GM21526 (cell line): ENCODE data around the gene PGRMC2.

Experiments used
- ATAC-seq: cut with Tn5 transposase; IDR thresholded peaks from one replicate; pipeline ENCODE4 v1.9.1; 2021; ENCODE audit warnings: moderate library complexity; ENCODE audit not compliant: unreplicated experiment, low FRiP score

Gene PGRMC2

DNA sequence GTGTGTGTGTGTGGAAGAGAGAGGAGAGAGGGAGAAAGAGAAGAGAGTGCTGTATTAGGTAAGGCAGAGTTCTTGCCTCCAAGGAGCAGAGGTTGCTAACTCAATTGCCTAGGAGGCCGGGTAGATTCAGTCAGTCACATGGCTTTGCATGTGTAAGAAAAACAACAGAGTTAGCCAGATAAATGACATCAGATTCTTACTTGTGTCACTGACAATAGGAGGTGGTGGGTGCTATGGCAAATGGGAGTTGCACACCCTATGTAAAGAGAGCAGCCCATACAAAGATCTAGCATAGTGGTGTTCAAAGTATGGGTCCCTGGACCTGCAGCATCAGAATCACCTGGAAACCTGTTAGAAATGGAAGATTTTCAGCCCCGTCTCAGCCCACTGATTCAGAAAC lies 14.4 kb upstream of the PGRMC2 start:
- ATAC-seq, result no peak

DNA sequence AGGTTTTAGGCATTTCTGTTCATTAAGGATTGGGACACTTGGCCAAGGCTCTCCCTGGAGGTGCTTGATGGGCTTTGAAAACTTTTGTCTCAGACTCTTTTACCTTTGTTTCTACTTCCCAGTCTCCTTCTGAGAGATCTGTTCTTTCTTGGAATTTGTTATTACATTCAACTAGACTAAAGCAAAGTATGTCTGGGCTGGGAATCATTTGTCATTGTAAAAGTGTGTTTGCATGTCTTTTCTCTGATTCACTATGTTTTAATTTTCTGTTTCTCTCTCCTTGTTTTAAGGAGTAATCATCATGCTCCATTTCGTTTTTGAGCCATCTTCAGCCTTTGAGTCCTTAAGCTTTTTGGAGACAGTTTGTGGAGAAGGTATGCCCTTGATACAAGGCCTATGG lies 12.2 kb upstream of the PGRMC2 start:
- ATAC-seq, result no peak

DNA sequence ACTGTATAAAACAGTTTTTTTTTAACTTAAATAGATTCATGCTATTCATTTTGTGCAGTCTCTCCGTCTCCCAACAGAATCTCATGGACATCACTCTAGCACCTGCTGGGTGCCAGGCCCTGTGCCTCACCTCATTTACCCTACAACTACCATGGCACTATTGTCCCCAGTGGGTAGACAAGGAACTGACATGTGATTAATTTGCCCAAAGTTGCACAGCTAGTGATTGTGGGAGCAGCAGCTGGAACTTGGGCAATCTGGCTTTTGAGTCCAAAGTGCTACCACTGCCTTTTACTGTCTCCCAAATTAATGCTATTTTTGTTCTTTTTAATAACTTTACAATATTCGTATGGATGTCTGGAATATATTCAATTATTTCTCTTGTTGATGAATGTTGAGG lies 11.2 kb upstream of the PGRMC2 start:
- no peak for ATAC-seq

DNA sequence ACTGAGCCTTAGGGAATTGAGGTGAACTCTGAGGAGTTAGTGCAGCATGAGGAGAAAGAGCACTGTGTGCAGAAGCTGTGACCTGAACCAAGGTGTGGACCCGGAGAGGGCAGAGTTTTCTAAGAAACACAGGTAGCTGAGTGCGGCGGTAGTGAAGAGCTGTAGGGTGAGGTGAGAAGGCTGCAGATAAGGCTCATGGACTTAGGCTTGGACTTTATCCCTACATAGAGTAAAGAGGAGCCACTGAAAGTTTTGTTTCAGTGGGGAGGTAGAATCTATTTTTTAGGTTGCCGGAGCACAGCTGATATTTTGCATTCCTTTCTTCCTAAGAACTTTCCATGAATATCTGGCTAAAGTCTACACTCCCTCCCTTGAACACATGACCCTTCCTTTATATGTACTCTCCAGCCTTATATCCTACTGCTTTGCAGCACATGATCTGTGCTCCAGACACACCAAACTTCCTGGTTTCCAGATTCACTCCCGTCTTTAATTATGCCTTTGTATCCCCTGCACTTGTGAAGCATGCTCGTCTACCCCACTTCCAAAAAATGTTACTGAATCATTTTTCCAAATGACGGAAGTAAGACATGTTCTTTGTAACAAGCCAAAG lies 10.6 kb upstream of the PGRMC2 start:
- ATAC-seq, result no peak

DNA sequence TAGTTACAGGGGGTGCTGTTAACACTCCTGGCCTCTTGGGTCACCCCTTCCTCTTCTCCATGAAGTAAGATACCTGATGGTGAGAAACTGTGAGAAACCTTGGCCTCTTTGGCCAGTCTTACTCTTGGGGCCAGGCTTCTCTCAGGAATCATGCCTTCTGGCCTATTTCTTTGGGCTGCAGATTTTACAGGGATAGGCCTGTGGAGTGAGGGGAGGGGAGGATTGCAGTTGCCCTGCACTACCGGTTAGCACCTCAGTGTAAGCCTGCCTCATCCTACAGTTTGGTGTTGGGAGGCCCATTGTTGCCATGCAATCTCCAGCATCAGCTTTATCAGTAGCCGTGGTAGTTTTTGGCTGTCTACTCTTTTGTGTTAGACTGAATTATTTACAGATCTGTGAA lies 7.6 kb upstream of the PGRMC2 start:
- ATAC-seq, result no peak

DNA sequence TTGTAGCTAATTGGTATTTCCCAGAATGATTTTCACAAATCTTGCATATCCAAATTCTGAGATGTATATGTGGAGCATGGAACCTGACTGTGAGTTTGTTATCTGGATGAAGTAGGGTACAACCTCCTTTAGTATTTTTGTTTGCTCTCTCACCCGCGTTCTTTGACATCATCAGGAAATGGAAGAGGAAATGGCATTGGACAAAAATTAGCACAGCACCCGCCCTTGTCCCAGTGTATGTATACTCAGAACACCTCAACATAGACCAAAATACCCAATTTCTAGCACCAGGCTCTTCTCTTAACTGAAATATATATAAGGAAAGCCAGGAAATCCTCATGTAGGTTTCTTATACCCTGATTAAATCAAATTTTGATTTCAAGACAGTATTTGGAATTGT lies 6.9 kb upstream of the PGRMC2 start:
- no peak for ATAC-seq

DNA sequence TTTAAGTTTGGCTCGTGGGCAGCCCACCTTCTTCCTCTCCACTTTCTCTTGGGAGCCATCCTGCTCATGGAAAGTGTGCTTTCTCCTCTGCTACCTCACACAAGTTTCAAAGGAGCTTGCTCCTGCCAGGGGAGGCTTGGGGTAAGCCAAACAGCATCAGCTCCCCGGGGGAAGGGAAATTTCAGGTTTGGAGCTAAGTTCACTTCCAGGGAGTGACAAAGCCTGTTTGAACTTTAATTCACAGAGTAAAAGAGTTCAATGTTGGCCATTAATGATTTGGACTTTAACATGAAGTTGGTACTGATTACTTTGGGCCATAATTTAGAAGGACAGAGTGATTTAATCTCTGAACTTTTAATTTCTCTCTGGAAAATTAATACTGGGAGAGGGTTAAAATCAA lies 4.7 kb upstream of the PGRMC2 start:
- no peak for ATAC-seq

DNA sequence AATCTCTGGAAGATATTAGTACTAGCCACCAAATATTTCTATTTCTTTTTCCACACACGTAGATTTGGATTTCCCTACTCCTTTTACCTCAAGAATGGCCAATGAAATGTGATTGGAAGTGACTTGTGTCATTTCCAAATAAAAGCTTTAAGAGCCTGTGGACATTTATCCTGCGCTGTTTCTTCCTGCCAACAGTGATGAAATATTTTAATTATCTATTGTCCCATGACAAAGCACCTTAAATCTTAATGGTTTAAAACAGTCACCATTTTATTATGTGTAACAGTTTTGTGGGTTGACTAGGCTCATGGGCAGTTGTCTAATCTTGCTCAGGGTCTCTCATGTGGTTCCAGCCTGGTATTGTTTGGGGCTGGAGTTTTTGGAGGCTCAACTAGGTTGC lies 3.5 kb upstream of the PGRMC2 start:
- no peak for ATAC-seq

DNA sequence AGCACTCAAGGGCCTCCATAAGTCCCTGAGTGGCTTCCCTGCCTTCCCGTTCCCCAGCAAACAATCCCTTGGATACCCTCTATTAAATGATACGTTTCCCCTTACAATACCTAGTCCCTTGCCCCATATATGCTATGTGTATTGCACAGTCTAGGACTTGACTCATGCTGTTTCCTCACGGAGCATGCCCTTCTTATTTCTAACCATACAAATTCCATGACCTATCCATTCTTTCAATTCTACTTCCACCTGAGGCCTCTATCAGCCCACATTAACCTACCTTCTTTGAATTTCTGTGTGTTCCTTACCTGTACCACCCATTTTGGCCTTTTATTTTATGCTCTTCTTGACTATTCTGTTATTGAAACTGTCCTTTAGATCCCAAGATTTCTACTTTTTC lies 2.9 kb upstream of the PGRMC2 start:
- ATAC-seq, result no peak

DNA sequence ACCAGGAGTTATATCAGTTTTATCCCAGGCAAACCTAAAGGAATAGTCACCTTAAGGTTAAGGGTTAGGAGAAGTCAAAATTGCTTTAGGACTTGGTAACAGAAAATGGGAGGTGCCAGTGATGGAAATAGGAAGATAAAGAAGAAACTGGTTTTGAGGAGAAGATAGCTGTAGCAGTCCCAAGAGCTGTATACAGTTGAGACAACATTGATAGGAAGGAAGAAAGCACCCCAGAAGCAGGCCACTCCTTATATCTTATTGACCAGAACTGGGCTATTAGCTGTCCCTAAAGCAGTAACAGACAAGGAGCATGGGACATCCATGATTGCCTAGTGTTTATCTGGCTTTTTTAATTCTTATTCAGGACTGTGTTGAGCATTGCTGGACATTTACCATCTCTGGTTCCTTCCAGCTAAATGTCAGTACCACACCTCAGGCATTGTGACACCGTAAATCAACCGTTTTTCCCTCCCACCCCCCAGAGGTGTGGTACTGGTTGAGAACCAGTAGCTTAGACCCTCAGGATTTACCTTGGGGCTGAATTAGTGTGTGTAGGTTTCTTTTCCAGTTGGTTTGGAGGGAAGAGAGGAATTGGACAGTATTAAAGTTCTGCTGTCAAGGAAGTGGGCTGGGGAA lies 2.0 kb upstream of the PGRMC2 start:
- no peak for ATAC-seq

DNA sequence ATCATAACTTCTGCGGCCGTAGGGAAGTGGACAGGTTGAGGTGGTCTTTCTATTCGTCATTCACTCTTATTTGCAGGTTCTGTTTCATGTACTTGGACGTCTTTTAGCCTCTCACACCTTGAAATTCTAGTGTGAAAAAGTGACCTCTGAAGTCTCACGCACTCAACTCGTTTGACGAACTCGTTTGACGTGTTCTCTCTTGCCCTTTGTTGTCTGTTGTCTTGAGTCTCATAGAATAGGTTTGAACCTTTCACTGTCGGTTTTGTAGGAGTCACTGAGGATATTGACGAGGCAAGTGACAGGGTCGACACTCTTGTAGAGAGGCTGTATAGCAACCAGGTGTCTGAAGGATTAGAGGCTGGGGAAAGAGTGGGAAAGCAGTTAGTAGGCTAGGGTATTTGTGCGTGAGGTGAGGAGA lies 1.1 kb upstream of the PGRMC2 start:
- ATAC-seq, result no peak

DNA sequence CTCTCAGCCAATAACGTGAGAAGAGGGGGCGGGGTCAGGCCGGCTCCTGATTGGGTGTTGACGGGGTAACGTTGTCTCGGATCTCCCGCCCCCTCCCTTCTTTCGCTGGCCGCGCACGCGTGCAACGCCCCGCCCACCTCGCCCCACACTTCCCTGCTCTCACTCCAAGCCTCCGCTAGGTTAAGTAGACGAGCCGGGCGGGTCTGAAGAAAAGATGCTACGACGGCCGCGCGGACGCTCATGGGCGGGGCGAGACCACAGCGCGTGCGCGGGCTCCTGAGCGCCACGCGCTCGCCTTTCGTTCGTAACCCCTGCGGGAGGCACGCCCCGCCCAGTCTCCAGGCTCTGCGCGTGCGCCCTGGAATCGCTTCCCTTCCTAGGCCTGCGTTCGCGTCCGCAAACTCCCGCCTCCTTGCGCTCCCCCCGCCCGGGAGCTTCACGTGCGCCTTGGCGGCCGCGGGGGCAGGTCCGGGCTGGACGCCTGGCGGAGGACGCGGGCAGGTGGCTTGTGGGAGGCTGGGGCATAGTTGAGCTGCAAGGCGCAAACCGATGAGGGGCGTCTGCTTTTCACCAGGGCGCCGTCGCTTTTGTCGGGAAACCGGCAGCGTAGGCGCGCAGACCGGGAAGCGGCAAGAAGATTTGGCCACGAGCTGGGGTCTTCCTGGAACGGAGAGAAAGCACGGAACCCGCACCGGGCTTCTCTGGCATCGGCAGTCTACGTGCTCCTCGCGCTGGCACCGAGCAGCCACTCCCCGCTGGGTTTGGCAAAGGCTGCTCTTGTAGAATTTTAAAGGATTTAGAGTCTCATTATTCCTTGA lies 467 bp upstream of the PGRMC2 start:
- ATAC-seq, result peak; percentile 77

DNA sequence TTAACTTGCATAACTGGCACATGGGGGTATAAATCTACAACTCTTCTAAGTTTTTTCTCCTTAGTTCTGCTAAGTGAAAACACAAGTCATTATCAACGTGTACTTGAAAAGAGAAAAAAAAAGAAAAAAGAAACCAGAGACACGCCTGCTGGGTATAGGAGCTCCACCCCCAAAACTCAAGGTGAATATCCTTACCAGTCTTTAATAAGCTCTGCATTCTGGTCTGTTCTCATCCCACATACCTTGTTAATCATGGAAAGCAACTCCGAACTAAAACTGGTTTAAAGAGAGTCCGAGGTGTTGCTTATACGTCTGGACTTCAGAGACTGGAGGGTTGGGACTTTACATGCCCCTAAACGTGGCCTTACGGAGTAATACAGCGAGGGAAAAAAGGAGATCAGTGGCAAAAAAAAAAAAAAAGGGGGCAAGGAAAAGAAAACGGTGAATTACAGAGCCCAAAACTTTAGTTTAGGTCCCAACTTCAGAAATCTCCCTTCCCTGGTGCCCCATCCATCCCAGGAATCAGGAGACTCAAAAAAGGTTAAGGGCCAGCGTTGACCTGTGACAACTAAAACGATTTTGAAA lies 1.0 kb downstream of the PGRMC2 start:
- ATAC-seq, result peak; percentile 19

DNA sequence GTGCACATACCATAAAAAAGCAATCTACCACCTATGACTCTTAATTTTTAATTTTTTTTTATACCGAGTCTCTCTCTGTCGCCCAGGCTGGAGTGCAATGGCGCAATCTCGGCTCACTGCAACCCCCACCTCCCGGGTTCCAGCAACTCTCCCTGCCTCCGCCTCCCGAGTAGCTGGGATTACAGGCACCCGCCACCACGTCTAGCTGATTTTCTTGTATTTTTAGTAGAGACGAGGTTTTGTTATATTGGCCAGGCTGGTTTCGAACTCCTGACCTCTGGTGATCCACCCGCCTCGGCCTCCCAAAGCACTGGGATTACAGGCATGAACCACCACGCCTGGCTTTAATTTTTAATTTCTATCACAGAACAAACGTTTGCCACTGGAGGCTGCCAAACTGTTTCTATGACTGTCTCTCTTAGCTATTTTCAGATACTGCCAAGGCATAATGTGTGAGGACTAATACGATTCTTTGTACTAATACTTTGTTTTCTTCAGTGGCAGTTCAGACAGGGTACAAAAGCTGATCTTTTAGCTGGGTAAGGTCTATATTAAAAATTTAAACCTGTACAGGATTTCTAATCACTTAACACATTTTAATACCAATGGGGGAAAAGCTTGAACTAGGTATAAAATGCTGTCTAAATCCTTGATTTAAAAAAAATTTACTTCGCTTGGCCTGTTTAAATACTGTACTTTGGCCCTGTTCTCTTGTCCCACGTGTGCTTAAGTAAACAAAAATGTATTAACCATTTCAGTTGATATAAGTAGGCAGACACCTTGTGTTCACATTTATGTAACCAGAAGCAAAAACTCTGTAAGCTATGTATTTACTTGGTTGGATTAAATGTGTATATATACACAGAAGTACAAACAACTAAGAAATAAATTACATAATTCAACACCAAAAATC lies 2.3 kb downstream of the PGRMC2 start:
- ATAC-seq, result no peak

DNA sequence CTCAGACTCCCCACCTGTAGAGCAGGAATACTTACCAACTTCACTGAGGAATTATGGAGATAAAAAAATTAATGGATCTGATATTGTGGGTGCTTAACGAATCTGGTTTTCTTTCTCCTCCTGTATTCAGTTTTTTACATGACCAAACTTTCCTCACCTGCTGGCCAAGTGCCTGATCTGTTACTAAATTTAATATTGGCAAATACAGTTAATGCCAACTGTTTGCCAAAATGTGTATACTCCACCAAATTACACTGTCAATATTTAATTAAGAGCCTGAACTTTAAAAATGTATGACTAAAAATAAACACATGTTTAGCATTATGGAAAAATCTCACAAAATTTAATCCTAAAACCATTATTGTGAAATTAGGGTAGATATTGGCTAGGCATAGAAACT lies 3.3 kb downstream of the PGRMC2 start:
- ATAC-seq, result no peak

DNA sequence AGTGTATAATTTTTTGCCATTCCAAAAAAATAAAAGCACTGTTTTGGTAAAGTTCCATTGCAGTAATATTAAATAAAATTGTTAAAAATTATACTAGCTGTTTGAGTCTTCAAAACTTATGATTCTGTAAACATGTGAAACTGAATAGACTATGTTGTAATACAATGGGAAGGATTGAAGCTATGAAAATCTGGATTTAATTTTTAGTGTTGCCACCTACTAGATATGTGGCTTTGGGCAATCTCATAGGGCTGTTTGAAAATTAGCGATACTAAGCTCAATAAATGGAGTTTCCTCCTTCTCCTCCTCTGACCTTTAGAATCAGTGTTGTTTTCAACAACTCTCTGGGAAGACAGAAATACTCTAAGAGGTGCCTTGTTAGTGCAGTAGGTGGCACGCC lies 4.5 kb downstream of the PGRMC2 start:
- ATAC-seq, result no peak

DNA sequence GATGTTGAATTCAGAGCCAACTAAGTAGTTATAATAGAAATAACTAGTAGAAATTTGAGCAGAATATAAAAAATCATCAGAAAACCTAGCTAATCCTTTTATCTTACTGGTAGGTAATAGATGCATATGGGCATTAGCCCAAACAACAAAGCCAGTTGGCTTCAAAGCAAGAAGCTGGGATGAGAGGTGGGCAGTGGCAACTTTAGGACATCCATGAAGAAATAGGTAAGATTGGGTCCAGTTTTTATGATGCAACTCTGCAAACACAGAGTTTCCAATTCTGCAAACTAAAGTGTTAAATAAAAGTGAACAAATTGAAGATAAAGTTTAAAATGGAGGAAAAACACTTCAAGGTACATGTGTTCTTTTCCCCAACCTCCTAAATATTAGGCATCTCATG lies 5.1 kb downstream of the PGRMC2 start:
- no peak for ATAC-seq

DNA sequence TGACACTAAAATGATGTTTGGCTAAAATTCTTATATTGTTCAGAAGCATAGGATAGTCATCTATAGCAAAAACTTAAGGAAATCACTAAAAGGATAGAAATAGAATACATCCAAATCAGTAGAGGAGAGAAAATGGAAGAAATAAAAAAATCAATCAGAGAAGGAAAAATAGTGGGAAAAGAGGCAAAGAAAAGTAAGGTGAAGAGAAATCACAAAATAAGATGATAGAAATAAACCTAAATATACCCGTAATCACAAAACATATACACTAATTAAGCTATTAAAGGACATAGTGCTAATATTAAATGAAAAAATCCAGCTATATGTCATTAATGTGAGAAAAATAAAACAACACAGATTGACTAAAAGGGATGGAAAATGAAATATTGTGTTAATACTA lies 6.3 kb downstream of the PGRMC2 start:
- ATAC-seq, result no peak

DNA sequence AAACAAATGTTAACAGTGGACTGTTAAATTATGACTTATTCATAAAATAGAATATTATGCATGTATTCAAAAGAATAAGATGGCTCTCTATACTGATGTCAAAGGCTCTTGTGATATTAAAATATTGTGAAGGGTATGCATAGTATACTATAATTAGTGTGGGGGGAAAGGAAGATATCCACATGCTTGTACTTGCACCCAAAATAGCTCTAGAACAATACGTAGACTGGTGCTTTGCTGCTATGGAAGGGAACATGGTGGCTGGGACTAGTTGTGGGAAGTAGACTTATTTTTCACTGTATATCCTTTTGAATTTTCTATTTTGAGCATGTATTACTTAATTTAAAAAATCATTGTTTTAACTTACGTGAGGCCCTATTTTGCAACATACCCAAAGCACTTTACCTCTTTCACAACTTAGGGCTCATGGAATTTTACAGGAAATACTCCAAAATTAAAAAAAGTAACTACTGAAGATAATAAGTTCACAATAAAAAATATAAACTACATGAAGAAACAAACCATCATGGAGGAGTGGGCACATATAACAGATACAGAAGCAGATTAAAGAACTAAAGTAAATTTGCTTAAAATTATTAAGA lies 7.9 kb downstream of the PGRMC2 start:
- ATAC-seq, result no peak

DNA sequence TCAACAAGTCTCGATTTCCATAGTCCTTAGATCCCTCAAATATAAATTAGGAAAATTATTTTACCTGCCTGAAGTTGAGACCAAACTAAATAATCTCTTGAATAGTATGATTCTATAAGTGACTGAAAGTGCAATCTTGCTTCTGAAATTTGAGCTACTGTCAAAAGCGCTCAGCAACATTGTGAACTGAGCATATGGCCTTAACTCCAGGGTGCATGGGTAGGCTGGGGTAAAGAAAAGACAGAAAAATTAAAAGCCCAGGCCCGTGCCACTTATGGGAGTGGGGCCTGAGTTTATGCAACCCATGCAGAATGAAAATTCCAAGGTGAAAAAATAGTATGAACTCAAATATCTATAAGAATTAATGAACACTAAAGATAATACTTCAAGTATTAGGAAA lies 9.8 kb downstream of the PGRMC2 start:
- no peak for ATAC-seq
